ENCODE results near the gene SLC9A4.

SLC9A4 gene, protein sequence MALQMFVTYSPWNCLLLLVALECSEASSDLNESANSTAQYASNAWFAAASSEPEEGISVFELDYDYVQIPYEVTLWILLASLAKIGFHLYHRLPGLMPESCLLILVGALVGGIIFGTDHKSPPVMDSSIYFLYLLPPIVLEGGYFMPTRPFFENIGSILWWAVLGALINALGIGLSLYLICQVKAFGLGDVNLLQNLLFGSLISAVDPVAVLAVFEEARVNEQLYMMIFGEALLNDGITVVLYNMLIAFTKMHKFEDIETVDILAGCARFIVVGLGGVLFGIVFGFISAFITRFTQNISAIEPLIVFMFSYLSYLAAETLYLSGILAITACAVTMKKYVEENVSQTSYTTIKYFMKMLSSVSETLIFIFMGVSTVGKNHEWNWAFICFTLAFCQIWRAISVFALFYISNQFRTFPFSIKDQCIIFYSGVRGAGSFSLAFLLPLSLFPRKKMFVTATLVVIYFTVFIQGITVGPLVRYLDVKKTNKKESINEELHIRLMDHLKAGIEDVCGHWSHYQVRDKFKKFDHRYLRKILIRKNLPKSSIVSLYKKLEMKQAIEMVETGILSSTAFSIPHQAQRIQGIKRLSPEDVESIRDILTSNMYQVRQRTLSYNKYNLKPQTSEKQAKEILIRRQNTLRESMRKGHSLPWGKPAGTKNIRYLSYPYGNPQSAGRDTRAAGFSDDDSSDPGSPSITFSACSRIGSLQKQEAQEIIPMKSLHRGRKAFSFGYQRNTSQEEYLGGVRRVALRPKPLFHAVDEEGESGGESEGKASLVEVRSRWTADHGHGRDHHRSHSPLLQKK

DNA sequence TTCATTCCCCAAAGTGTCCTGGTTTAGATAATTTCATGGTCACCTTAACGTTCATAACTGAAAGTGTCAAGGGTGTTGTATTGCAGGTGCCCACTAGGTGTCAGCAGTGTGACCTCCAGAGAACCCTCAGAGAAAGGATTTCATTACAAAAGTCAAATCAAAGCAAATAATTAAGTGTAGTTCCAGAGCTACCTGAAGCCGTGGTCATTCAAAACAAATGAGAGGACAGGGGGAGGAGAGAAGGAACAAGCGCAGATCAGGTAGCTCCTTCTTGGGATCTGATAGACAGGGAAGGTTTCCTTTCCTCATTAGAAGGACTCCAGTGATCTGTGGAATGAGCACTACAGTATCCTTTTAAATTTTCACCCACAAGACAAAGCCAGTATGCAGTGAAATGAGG, at the start of gene SLC9A4:
TSS of gene SLC9A4 (plus strand) at position 207 of the 400 bp plus-strand sequence. CDS start 534 bp downstream, outside the sequence.
- DNase-seq: no peak

GRCh38 chr2:102423368-102423767, 49.7 kb upstream of the SLC9A4 start:
- DNase-seq: no peak

- no peak for DNase-seq
Measured at GRCh38 chr2:102424754-102425153, 48.3 kb upstream of the SLC9A4 start.

- DNase-seq: no peak
Measured at GRCh38 chr2:102425441-102426132, 47.4 kb upstream of the SLC9A4 start.

GRCh38 chr2:102427249-102427648, 45.8 kb upstream of the SLC9A4 start:
- DNase-seq: no peak

DNA sequence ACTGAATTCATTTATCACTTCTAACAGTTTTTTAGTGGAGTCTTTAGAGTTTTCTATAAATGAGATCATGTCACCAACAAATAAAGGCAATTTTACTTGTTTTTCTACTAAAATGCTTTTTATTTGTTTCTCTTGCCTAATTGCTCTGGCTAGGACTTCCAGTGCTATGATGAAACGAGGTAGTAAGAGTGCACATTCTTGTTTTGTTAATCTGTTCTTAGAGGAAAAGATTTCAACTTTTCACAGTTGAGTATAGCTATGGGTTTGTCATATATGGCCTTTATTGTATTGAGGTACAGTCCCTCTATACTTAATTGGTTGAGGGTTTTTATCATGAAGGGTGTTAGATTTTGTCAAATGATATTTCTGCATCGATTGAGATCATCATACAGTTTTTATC, 44.5 kb upstream of the SLC9A4 start:
- no peak for DNase-seq

DNA sequence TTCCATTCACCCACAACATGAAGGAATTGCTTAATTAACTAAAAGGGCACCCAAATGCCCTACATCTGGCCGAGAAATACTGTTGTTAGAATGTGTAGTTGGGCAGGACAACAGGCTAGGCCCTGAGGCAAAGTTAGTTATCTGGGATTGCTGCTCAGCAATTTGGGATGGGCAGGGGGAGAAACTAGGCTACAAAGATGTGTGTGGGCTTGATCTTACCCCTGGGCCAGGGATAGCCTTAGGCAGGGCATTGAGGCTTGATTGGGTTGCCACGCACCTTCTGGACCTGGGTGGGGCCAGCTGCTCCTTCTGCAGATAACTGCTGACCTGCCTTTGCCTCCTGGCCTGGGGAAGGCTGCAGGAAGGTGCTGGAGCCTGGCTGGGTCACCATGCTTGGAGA, 40.6 kb upstream of the SLC9A4 start:
- DNase-seq: no peak

- DNase-seq: no peak
Measured at GRCh38 chr2:102433973-102434654, 38.9 kb upstream of the SLC9A4 start.

DNA sequence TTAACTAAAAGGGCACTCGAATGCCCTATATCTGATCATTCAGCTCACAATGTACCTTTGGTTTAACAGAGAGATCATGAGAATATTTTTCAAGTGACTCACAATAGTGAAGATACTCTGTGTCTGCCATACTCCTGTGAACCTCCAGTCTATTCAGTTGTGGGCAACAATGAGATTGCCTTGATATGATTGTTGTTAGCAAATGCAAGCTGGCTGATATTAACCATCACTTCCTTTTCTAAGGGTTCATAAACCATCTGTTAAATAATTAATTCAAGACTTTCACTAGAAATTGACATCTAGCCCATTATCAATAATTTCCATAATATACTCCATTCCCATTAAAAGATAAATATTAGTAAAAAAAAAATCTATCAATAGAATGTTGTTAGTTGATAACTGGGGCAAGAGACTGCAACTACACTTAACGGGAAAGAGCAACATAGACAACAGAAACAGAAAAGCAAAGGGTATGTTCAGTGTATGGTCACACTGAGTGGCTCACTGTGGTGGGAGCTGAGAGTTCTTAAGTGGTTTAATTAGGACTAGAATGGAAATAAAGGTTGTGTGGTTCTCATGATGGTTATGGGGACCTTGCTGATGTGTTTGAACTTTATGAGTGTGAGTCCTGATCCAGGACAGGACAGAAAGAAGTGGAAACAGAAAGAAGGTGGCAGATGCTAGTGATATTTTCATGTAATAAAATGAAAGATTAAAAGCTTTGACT, 38.2 kb upstream of the SLC9A4 start:
- DNase-seq: no peak

DNA sequence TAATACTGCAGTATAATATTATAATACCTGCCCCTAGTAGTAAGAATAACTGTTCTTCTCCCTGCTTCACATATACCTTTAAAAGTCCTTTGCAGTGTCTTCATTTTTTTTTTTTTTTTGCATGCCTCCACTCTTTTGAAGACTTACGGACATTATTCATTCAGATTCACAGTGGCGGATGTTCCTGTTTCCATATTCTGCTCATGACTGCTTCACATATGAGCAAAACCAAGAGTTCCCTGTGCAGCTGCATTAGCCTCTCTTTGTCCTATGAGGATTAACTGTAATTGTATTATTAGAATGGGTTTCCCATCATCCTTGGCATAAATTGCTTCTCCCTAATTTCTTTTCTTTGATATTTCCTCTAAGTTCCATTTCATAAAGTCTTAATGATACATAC, 37.3 kb upstream of the SLC9A4 start:
- DNase-seq: no peak

- DNase-seq: no peak
Measured at GRCh38 chr2:102436323-102436722, 36.7 kb upstream of the SLC9A4 start.

DNA sequence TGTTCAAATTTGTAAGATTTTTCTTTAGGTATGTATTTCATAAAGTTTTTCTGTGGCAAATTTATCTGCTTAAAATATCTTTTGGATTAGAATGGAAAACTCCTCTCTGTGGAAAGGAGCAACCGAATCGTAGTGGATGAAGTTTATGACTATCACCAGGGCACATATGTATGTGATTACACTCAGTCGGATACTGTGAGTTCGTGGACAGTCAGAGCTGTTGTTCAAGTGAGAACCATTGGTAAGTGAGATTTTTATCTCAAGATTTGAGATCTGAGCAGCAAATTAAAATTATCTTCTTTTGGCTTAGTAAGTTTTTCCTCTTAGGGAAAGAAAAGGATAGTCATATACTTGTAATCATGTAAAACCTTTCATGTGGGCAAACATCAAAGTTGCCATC, 35.9 kb upstream of the SLC9A4 start:
- DNase-seq: no peak

DNA sequence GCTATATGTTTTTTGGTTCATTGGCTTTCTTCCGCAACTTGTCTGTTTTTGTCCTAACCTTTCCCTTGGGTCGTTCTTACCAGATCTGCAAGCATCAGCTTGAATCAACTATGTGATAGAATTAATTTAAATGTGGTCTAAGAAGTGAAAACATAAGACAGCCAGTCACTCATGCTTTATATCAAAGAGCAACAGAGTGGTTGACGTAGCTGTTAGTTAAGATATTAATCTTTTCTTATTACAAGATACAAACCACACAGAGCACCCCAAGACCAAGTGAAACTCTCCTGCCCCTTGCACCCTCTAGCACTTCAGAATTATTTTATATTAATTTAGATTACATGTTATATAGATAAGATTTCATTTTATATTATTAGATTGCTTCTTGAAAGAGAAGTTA, 34.9 kb upstream of the SLC9A4 start:
- DNase-seq: no peak

DNA sequence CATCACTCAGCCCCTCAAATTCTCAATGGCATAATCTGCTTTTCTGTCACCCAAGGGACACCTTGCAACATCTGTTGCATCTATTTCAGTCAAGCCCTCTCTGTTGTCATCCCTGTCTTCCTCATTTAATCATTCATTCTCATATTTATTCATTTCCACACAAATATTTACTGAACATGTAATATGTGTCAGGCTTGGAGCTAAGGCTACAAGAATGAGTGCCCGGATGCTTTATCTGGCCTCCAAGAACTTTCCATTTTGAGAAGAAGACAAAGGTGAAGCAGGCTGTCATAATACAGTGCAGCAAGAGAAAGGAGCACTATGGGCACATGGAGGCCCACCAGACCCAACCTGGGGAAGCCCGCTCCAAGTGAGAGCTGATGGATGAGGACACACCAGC, 34.4 kb upstream of the SLC9A4 start:
- DNase-seq: no peak

GRCh38 chr2:102439065-102439695, 33.8 kb upstream of the SLC9A4 start:
- DNase-seq: no peak

- no peak for DNase-seq
Measured at GRCh38 chr2:102442967-102443828, 29.8 kb upstream of the SLC9A4 start.

GRCh38 chr2:102444233-102444632, 28.8 kb upstream of the SLC9A4 start:
- DNase-seq: no peak

DNA sequence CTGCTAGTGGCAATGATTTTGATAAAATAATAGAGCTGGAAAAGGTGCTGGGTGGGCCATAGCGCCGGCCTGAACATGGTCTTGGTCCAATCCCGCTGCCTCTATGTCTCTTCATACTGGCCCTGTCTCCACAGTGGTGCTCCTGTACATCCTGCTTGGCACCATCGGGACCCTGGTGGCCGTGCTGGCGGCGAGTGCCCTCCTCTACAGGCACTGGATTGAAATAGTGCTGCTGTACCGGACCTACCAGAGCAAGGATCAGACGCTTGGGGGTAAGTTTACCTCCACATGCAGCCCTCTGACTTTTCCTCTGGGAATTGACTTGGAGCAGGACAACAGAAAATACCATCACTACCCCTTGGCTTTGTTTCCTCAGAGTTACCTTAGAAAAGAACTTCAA, 26.1 kb upstream of the SLC9A4 start:
- no peak for DNase-seq

- DNase-seq: no peak
Measured at GRCh38 chr2:102449370-102449974, 23.6 kb upstream of the SLC9A4 start.

DNA sequence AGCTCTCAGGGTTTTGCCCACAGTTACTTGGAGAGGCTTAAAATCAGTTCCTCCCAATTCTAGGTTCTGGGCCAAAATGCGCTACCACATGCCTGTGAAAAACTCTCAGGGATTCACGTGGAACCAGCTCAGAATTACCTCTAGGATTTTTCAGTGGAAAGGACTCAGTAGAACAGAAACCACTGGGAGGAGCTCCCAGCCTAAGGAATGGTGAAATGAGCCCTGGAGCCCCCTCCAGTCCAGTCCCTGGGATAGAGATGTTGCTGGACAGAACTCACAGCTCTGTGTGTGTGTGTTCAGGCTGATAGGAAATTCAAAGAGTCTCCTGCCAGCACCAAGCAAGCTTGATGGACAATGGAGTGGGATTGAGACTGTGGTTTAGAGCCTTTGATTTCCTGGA, 21.1 kb upstream of the SLC9A4 start:
- DNase-seq: no peak

All from NCI-H446 treated with DMSO at 0.1 percent for 48 hours (cell line).